NCI-H2107 treated with DMSO at 0.1 percent for 48 hours (cell line): Measurements from ENCODE around the gene KLKB1.
"Not testable (repeated sequence)": the region's sequence is repeated elsewhere in the genome, so short reads cannot be mapped to it uniquely, and the experiment has no call there.

Experiments
- DNase-seq: peaks from one replicate; lab custom pipeline; 2025; ENCODE audit not compliant: unreplicated experiment; lab: John Stamatoyannopoulos, UW

Gene KLKB1

DNA sequence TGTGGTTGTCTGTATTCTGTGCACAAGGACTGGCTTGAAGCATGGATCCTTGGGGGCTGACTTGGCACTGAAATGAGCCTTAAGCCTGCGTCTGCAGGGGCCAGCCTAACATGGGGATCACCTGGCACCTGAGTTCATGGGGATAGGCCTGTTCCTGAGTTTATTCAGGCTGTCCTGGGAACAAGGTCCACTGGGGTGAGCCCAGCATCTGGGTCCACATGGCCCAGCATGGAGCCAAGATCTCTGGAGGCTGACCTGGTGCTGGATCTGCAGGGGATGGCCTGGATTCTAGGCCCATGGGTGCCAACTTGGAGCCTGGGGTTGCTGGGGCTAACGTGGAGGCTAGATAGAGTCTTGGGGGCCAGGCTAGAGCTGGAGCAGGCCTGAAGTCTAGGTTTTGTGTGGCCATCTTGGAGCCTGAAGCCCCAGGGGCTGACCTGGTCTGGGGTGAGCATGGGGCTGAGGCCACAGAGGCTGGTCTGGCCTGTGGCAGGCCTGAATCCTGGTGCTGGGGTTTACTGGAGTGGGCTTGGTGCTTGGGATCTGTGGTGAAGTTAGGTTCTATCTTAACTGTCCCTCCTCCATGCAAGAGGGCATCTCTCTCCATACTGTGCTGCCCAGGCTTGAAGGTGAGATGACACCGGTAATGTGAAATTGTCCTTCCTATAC, 652 bp upstream of the KLKB1 start:
- no peak for DNase-seq

DNA sequence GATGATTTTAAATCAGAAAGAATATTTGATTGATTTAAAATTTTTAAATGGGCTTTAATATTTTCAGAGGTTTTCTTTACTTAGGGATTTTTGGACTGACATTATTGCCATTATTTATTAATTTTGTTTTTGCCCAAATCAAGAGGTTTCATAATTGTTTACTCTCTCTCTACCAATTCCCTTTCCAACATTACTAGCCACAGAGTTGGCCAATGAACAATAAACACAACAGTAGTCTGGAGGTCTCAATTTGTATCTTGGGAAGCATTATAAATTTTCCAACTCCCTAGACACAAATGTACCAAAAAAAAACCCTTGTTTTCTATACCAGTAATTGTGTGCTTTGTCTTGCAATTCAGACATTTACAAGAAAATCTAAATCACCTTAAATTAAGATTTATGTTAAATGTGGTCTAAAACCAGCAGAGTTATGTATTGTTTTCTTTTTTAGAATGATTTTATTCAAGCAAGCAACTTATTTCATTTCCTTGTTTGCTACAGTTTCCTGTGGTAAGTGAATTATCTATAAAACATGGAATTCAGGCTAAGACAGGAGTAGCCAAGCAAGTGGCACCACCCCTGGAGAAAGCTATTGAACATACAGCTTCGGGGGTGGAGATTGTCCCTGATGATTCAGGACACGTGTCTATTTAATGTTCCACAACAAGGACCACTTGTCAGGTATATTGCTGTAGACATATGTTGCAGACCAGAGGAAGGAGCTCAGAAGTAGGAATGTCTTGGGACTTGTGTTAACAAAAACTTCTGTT, 622 bp downstream of the KLKB1 start:
- DNase-seq = no peak

DNA sequence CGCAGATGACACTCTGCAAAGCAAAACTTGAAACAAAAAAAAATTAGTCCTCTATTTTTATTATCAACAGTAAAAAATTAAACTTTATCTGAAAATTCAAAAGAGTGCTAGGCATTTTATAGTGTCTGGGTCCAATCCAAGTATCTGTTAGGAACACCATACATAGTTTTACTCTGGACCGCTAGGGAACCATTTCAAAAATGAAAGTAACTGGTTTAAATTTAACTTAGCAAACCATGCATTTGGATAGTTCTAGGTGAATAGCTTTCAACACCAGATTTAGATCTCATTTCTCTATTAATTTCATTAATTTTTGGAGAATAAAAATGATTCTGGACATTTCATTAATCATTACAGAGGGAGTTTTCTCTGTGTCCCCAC, 1.2 kb downstream of the KLKB1 start:
- no peak for DNase-seq

DNA sequence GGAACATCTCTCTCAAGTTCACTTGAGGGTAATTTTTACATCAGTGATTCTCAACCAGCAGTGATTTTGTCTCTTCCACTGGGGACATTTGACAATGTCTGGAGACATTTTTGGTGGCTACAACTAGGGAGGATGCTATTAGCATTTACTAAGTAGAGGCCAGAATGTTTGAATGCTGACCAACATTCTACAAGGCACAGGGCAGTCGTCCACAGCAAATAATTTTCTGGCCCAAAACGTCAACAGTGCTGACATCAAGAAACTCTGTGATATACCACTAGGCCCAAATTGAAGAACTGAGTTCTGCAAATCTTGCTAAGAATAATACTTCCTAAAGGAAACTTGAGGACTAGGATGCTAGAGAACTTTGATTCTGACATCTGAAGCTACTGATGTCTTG, 7.1 kb downstream of the KLKB1 start:
- DNase-seq = no peak

DNA sequence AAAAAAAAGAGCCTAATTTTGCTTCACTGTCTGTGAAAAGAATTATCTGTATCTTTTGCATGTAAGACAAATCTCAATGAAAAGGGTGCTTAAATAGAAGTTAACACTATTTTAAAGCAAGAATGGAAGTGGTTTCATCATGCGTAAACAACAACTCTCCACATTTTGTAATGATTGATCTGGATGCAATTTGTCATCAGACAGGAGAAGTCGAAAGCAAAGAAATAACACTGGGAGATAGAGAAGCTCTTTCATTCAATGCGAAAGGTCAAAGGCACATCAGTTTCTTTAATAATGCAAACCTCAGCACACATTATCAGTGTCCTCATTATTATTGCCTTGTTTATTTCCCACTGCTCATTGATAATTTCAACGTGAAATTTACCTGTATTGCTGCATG, 8.8 kb downstream of the KLKB1 start:
- DNase-seq = no peak

DNA sequence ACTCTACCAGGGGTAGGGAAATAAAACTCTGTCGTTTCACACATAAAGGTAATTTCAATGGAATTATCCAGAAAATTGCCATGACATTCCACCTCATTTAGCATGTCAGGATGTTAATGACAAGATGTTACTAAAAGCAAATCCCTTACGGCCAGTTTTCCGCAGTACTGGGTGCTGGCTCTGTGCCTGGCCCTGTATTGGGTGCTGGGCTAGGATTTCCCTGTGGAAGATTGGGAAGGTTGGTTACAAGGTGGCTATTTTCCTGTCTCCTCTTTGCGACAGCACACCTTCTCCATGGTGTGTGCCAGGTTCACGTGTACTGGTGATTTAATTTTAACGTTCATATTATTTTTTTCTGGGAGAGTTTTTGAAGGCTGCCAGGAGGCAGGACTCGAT, 13.1 kb downstream of the KLKB1 start:
- no peak for DNase-seq

DNA sequence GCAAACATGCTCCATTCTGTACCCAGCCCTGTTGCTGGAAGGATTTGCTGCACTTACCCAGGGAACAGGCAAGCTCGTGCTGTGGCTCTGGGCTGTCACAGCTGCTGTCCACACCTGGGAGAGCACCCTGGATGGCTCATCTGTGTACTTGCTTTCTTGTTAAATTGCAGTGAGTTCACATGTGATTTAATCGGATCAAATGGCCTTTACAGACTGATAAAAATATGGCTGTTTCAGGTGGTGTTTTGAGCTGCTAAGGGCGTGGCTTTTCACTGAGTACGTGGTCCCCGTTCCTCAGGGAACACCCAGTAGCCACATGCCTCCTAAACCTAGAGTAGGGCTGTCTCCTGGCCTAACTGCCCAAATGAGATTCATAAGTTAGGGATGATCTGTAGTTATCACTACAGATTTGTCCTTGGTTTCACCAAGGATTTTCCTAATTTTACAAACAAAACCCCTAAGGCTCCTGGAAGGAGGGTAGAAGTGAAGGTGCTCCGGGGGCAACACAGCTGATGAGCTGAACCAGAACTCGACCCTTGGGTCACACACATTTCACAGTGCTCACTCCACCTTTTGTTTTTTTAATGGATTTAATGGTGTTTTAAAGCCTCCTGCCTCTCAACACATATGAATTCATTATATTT, 13.7 kb downstream of the KLKB1 start:
- DNase-seq = peak; percentile 66

DNA sequence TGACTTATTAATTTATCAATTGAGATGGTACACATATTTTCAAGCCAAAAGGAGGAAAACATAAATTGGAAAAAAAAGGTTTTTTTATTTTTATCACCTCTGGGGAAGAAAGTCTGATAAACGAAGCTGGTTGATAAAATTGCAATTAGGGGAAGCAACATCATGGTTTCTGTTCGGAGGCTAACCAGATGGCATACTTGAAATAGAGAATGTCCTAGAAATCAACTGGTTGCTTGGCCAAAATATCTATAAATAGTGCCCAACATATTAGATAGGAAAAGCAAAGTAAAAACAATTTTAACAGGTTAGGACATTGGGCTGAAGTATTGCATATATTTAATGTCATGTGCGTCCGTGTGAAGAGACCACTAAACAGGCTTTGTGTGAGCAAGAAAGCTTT, 14.3 kb downstream of the KLKB1 start:
- DNase-seq = no peak

DNA sequence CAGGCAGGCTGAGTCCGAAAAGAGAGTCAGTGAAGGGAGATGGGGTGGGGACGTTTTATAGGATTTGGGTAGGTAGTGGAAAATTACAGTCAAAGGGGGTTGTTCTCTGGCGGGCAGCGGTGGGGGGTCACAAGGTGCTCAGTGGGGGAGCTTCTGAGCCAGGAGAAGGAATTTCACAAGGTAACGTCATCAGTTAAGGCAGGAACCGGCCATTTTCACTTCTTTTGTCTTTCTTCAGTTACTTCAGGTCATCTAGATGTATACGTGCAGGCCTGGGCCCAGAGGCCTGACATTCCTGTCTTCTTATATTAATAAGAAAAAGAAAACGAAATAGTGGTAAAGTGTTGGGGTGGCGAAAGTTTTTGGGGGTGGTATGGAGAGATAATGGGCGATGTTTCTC, 14.7 kb downstream of the KLKB1 start:
- DNase-seq = not testable (repeated sequence)

DNA sequence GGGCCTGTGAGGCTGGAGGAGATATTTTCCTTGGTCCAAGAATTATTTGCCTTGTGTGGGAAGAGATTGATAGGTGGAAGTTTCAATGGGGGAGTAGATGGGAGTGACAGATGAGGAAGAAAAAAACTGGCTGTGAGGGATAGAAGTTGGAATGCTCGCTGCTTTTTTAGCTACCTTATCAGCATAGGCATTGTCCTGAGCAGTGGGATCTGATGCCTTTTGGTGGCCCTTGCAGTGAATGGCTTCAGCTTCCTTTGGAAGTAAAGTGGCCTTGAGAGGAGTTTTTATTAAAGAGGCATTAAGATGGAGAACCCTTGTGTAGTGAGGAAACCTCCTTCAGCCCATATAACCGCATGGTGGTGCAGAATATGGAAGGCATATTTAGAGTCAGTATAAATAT, 16.0 kb downstream of the KLKB1 start:
- DNase-seq = no peak

DNA sequence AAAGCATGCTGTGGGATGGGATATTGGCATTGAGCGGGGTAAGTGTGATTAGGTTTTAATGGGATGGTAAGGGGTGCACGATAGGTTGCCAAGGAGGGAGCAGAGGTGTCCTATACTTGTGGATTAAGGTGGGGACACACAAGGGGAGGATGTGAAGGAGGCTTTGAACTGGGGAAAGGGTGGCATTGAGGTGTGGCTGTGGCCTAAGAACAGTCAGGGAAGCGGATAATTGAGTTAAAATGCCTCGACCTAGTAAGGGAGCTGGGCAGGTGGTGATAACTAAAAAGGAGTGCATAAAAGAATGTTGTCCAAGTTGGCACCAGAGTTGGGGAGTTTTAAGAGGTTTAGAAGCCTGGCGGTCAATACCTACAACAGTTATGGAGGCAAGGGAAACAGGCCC, 17.5 kb downstream of the KLKB1 start:
- no peak for DNase-seq

DNA sequence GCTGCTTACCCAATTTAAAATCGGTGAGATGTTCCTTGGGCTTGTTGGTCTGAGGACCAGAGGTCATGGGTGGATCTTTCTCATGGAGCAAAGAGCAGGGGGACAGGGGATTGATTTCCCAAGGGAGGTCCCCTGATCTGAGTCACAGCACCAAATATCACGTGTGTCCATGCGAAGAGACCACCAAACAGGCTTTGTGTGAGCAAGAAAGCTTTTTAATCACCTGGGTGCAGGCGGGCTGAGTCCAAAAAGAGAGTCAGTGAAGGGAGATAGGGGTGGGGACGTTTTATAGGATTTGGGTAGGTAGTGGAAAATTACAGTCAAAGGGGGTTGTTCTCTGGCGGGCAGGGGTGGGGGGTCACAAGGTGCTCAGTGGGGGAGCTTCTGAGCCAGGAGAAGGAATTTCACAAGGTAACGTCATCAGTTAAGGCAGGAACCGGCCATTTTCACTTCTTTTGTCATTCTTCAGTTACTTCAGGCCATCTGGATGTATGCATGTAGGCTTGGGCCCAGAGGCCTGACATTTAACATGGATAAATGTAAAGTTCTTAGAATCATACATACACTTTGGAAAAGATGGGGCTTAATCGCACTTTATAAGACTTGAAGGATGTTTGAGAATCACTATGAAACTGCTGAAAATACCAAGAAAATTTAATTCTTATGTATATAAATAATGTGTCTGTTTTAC, 19.9 kb downstream of the KLKB1 start:
- DNase-seq = not testable (repeated sequence)

DNA sequence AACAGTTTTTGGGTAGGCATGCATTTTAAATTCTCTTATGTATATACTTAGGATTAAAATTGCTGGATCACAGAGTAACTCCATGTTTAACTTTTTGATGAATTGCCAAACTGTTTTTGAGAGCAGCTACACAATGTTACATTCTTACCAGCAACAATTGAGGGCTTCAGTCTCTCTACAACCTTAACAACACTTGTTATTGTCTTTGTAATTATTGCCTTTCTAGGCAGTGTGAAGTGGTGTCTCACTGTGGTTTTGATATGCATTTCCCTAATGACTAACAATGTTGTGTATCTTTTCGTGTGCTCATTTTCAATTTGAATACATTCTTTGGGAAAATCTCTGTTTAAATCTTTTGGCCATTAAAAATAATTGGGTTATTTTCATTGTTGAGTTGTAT, 21.3 kb downstream of the KLKB1 start:
- no peak for DNase-seq

DNA sequence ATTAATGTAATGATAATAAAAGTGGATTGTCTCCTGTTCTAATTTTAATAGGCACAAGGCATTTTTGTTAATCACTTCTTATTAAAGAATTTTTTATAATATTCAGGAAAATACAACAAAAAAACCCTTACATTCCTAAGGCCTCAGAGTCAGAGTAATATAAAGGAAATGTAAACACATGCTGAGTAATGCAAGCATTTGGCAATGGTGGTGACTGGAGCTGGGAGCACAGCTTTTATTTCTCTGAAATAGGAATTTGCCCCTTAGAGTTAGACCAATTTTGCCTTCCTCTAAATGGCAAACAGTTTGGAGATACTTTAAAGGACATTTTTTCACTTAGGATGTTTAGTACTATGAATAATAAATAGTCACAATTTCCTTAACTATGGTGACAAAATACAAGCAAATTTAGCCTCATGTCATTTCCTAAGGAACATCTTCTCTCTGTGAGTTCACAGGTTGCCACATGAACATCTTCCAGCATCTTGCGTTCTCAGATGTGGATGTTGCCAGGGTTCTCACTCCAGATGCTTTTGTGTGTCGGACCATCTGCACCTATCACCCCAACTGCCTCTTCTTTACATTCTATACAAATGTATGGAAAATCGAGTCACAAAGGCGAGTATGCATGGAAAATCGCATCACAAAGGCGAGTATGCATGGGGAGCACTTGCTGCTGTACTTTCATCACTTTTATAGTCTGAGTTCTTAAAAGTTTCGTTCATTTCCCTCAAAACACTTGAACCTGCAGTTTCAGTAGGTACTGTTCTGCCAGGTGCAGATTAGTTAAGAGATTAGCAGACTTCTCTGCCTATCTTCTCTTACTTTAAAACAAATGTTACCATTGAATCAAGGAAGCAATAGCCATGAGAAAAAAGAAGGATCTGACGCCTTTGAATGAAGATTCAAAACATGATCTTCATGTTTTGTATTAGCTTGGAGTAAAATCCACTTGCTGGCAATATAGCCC, 22.8 kb downstream of the KLKB1 start:
- DNase-seq = no peak

DNA sequence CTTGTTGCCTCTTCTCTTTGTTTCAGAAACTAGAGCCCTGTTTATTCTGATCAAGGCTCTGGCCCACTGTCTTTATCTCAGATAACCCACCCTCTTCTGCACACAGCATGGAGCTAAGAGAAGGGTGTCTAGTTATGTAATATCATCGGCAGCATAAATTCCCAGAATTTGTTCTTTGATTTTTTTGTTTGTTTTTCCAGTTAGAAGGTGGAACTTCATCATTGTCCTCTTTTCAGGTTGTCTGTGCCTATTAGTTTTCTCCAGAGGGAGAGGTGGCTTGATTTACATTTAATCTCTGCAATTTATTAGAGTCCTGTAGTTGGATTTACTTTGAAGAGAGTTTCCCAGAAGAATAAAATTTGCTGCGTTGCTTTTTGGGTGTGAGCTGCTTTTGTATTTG, 23.5 kb downstream of the KLKB1 start:
- DNase-seq = no peak

DNA sequence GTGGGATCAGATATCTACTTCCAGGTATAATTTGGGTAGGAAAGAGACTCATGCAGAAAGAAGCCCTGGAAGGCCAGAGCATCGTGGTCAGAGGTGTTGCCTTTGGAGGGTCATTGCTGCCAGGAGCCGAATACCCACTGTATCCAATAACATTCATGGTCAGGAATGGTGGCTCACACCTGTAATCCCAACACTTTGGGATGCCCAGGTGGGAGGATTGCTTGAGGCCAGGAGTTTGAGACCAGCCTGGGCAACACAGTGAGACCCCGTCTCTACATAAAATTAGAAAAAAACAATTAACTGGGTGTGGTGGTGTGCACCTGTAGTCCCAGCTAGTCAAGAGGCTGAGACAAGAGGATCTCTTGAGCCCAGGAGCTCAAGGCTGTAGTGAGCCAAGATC, 27.8 kb downstream of the KLKB1 start:
- no peak for DNase-seq

DNA sequence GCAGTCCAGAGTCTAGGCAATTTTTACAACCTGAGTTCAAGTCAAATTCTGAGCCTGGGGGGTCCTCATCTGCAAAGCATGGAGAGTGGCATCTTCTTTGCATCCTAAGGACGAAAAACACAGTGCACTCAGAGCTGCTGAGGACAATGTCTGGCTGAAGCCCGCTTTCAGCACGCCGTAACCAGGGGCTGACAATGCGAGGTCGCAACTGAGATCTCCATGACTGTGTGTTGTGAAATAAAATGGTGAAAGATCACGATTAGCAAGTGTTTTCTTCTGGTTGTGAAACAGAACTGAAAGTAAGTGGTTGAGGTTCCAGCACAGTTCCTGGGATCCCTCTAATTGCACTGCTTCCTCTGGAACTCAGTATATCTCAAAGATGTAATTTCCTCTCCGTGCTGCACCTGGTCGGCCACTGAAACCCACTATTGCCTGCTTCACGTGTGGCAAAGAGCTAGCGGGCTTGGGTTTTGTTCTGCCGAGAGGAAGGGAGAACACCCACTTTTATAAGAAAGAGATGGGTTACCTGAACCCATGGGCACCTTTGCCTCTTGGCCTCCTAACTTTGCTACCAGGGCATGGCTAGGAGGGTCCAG, 31.0 kb downstream of the KLKB1 start:
- DNase-seq = no peak

DNA sequence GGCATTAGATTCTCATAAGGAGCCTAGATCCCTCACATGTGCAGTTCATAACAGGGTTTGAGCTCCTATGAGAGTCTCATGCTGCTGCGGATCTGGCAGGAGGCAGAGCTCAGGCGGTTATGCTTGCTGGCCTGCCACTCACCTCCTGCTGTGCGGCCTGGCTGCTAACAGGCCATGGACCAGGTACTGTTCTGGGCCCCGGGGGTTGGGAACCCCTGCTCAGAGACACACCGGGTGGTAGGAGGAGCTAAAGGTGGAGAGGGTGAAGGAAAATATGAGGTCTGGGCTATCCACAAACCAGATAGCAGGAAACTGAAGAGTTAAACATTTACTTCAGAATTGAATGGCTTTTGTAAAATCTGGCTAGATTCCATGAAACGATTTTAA, 32.8 kb downstream of the KLKB1 start:
- DNase-seq = no peak

DNA sequence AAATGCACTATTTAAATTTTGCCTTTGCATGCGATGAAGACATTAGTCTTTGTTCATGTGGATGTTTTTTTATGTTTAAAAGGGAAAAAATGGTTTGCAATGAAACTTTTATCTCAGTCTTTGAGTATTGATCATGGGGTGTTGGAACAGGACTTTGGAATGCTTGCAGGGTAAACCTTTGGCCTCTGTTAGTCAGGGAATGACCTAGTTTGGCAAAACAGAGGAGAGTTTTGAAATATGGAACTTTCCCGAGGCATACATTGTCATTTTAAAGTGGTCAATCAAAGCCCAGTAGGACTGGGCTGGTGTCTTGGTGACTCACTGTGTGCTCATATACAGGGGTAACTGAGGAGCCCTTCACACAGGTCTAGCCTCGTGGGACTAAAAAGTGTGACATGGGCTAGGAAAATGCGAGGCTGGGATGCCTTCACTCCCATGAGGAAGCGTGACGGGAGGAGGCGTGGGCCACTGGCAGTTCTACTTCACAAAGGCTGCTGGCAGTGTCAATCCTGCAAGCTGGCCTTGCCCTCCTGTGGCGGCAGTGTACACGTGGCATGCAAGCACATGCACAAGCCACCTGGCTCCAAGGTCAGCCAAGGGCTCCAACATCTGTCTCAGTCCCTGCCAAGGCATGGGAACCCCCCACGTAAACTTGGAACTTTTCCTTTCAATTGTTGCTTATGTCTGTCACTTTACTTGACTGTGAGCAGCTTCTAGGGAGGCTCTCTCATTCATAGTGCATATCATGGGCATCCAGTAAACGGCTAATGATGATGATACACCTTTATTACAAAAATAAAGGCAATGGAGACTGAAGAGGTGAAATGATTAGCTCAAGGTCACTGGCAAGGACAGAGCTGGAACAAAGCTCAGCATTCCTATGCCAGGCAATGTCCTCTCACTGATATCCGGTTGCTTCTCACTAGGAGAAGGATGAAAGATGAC, 33.5 kb downstream of the KLKB1 start:
- DNase-seq = no peak
